ENCODE measurements around the gene HLA-DMA. TPM values are rescaled to one million over a fixed set of nuclear protein-coding genes. Genes with fewer than 3 reads are reported as not detected.

The HLA-DMA gene
- total RNA-seq, 1 experiment from 2014 or later = 22.1 TPM

- CTCF ChIA-PET = interaction anchor here (1.0 kb wide), 1 partner anchor 22 kb away, joined by 3 read pairs; no protein-coding TSS in a partner anchor
- H3K27ac ChIP-seq = no peak overlapping the region
- POLR2A ChIA-PET (ENCODE audit: unreplicated experiment) = interaction anchor here (0.6 to 0.7 kb wide), 3 partner anchors 45 to 430 kb away, joined by 4 to 60 read pairs (median 11); partner anchors contain the start of gene KIFC1
- no peaks in the 10 kb centered on the region for H3K27me3 ChIP-seq (ENCODE audit: insufficient read depth, low read depth)
- no peaks in the 10 kb centered on the region for H3K9me2 ChIP-seq (ENCODE audit: insufficient read depth)
- no peaks in the 10 kb centered on the region for H3K9me3 ChIP-seq (ENCODE audit: insufficient read depth, low read depth)
- no peaks in the 10 kb centered on the region for H4K20me1 ChIP-seq (ENCODE audit: insufficient read depth)
- intact Hi-C loops (cut with micrococcal nuclease; ENCODE audit: unreplicated experiment) = no loop called here
- peaks cover 11% of the 10 kb centered on the region for H3K4me1 ChIP-seq (replicated peaks; ENCODE audit: insufficient read depth)
- peaks cover 23% of the 10 kb centered on the region for H3K79me2 ChIP-seq (ENCODE audit: low read depth)
- no TSS peak for BruUV-seq (replicated peaks)
- no peak overlapping the region for H3K4me2 ChIP-seq
- no peak for DNase-seq
- H3F3A ChIP-seq (ENCODE audit: insufficient read depth, low read depth) = peaks cover 9% of the 10 kb centered on the region; the same call in 1 of the 2 replicates
- H3K36me3 ChIP-seq (ENCODE audit: low read depth) = no peaks in the 10 kb centered on the region
- H2AFZ ChIP-seq = no peak overlapping the region
- no peak overlapping the region for H3K4me3 ChIP-seq
- TF ChIP-seq, protein P1, sequence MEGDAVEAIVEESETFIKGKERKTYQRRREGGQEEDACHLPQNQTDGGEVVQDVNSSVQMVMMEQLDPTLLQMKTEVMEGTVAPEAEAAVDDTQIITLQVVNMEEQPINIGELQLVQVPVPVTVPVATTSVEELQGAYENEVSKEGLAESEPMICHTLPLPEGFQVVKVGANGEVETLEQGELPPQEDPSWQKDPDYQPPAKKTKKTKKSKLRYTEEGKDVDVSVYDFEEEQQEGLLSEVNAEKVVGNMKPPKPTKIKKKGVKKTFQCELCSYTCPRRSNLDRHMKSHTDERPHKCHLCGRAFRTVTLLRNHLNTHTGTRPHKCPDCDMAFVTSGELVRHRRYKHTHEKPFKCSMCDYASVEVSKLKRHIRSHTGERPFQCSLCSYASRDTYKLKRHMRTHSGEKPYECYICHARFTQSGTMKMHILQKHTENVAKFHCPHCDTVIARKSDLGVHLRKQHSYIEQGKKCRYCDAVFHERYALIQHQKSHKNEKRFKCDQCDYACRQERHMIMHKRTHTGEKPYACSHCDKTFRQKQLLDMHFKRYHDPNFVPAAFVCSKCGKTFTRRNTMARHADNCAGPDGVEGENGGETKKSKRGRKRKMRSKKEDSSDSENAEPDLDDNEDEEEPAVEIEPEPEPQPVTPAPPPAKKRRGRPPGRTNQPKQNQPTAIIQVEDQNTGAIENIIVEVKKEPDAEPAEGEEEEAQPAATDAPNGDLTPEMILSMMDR (conservative IDR thresholded peaks at IDR 0.05) = no peak
- no peak for TF ChIP-seq EZH2 (IDR thresholded peaks at IDR 0.05; ENCODE audit: low read depth)
Measured at GRCh38 chr6:32962213-32962826, 9.4 kb upstream of the HLA-DMA start.

DNA sequence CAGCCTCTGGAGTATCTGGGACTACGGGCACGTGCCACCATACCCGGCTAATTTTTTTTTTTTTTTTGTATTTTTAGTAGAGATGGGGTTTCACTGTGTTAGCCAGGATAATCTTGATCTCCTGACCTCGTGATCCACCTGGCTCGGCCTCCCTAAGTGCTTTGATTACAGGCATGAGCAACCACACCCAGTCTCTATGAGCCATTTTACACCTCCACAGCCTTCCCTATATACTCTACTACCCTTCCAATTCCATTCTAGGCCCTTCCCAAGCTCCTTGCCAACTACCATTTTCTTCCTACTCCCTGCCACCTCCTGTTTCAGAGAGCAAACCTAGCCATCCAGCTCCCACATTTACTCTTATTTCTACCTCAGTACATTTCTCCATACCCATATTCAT, 7.7 kb upstream of the HLA-DMA start:
- H3K4me1 ChIP-seq (replicated peaks; ENCODE audit: insufficient read depth) = no peaks in the 10 kb centered on the region
- no peaks in the 10 kb centered on the region for H3K9me2 ChIP-seq (ENCODE audit: insufficient read depth)
- TF ChIP-seq EZH2 (IDR thresholded peaks at IDR 0.05; ENCODE audit: low read depth) = no peak
- TF ChIP-seq, protein P1 (conservative IDR thresholded peaks at IDR 0.05) = no peak
- no peak overlapping the region for H3K4me3 ChIP-seq
- H3K4me2 ChIP-seq = no peak overlapping the region
- no peak overlapping the region for H2AFZ ChIP-seq
- CTCF ChIA-PET = interaction anchor here (0.6 kb wide), 1 partner anchor 610 kb away, joined by 3 read pairs; no protein-coding TSS in a partner anchor
- no peaks in the 10 kb centered on the region for H3F3A ChIP-seq (ENCODE audit: insufficient read depth, low read depth)
- no TSS peak for BruUV-seq (replicated peaks)
- no peaks in the 10 kb centered on the region for H3K36me3 ChIP-seq (ENCODE audit: low read depth)
- H3K79me2 ChIP-seq (ENCODE audit: low read depth) = peaks cover 5% of the 10 kb centered on the region
- H3K27me3 ChIP-seq (ENCODE audit: insufficient read depth, low read depth) = no peaks in the 10 kb centered on the region
- H4K20me1 ChIP-seq (ENCODE audit: insufficient read depth) = no peaks in the 10 kb centered on the region
- no peak for DNase-seq
- H3K9me3 ChIP-seq (ENCODE audit: insufficient read depth, low read depth) = no peaks in the 10 kb centered on the region
- POLR2A ChIA-PET (ENCODE audit: unreplicated experiment) = no interaction called here
- intact Hi-C loops (cut with micrococcal nuclease; ENCODE audit: unreplicated experiment) = no loop called here
- no peak overlapping the region for H3K27ac ChIP-seq

GRCh38 chr6:32956176-32956575, 3.3 kb upstream of the HLA-DMA start:
- CTCF ChIA-PET = no interaction called here
- intact Hi-C loops (cut with micrococcal nuclease; ENCODE audit: unreplicated experiment) = no loop called here
- Histone ChIP-seq H3K9me2 (ENCODE audit: insufficient read depth) (no peaks in the 10 kb centered on the region), H4K20me1 (ENCODE audit: insufficient read depth) (no peaks in the 10 kb centered on the region), H3K4me2 (no peak overlapping the region), H3K27me3 (ENCODE audit: insufficient read depth, low read depth) (no peaks in the 10 kb centered on the region), H3K27ac (no peak overlapping the region), H3K4me3 (no peak overlapping the region), H3K9me3 (ENCODE audit: insufficient read depth, low read depth) (no peaks in the 10 kb centered on the region), H3K4me1 (replicated peaks; ENCODE audit: insufficient read depth) (peaks cover 4% of the 10 kb centered on the region), H3K36me3 (ENCODE audit: low read depth) (no peaks in the 10 kb centered on the region), H3K79me2 (ENCODE audit: low read depth) (no peaks in the 10 kb centered on the region), H3F3A (ENCODE audit: insufficient read depth, low read depth) (0 out of 2 replicates have a peak, but pooled peaks cover 3% of the 10 kb centered on the region), H2AFZ (no peak overlapping the region)
- no peak for DNase-seq
- POLR2A ChIA-PET (ENCODE audit: unreplicated experiment) = no interaction called here
- no TSS peak for BruUV-seq (replicated peaks)
- TF ChIP-seq, protein P1 (conservative IDR thresholded peaks at IDR 0.05) = no peak

All from PC-9 (cell line).